Measurements from ENCODE around the gene CDC14B. TPM values are rescaled to one million over a fixed set of nuclear protein-coding genes. Genes with fewer than 3 reads are reported as not detected.

Gene CDC14B
- total RNA-seq, 2 donors from 2014 or later: 12.7 to 17.3 TPM

DNA sequence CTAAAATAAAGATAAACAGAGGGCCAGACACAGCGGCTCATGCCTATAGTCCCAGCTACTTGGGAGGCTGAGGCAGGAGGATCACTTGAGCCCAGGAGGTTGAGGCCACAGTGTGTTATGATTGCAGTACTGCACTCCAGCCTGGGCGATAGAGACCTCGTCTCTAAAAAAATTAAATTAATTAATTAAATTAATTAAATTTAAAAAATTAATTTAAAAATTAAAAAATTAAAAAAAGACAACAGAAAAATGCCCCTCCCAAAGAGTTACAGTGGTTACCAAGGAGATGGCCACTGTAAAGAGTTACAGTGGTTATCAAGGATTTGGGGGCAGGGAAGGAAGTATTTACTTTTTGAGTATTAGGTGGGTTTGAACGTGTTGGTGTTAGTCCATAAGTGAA, 38.3 kb downstream of the CDC14B start:
- no peaks in the 10 kb centered on the region for H3K27me3 ChIP-seq
- no peak overlapping the region for H3K9ac ChIP-seq (ENCODE audit: low read depth in 2 of 2, low read length in 2 of 2)
- no peaks in the 10 kb centered on the region for H3K36me3 ChIP-seq
- H3K9me3 ChIP-seq: no peaks in the 10 kb centered on the region
- H3K4me1 ChIP-seq: no peaks in the 10 kb centered on the region
- no peak overlapping the region for H3K27ac ChIP-seq
- no peak overlapping the region for H3K4me3 ChIP-seq
- TF ChIP-seq, protein P1, sequence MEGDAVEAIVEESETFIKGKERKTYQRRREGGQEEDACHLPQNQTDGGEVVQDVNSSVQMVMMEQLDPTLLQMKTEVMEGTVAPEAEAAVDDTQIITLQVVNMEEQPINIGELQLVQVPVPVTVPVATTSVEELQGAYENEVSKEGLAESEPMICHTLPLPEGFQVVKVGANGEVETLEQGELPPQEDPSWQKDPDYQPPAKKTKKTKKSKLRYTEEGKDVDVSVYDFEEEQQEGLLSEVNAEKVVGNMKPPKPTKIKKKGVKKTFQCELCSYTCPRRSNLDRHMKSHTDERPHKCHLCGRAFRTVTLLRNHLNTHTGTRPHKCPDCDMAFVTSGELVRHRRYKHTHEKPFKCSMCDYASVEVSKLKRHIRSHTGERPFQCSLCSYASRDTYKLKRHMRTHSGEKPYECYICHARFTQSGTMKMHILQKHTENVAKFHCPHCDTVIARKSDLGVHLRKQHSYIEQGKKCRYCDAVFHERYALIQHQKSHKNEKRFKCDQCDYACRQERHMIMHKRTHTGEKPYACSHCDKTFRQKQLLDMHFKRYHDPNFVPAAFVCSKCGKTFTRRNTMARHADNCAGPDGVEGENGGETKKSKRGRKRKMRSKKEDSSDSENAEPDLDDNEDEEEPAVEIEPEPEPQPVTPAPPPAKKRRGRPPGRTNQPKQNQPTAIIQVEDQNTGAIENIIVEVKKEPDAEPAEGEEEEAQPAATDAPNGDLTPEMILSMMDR (IDR thresholded peaks at IDR 0.05): no peak
- intact Hi-C loops (cut with DNase I): no loop called here
- no peak for DNase-seq

DNA sequence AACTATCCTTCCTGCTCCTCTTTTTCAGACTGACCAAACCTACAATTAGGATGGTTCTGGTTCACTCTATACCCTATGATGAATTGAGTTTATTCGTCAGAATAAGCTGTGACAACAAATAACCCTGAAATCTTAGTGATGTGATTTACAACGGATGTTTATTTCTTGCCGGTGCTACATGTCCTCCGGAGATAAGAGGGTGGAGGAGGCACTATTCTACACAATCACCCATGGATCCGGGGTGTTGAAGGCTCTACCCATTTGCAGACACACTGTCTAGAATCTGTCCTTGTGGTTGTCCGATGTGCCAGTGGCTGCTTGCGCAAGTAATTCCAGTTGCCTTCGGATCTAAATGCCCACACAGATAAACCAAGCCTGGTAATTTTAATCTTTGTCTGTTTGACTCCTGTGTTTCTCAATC, 44.7 kb downstream of the CDC14B start:
- intact Hi-C loops (cut with DNase I): no loop called here
- DNase-seq: no peak
- Histone ChIP-seq H3K27ac (no peak overlapping the region), H3K4me3 (no peak overlapping the region), H3K4me1 (no peaks in the 10 kb centered on the region), H3K36me3 (no peaks in the 10 kb centered on the region), H3K9ac (ENCODE audit: low read depth in 2 of 2, low read length in 2 of 2) (no peak overlapping the region), H3K9me3 (no peaks in the 10 kb centered on the region), H3K27me3 (no peaks in the 10 kb centered on the region)
- TF ChIP-seq, protein P1 (IDR thresholded peaks at IDR 0.05): no peak

DNA sequence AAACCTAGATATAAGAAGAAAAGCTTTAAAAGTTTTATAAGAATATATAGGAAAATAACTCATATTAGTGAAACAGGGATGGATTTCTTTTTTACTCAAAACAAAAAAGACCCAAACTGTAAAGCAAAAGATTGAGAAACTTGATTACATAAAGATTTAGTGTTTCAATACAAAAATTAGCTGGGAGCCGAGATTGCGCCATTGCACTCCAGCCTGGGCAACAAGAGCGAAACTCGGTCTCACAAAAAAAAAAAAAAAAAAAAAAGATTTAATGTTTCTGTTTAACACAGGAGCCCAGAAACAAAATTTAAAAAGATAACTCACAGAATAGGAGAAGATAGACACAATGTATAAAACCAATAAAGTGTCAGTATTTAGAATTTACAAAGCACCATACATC, 45.2 kb downstream of the CDC14B start:
- Histone ChIP-seq H3K9ac (ENCODE audit: low read depth in 2 of 2, low read length in 2 of 2) (no peak overlapping the region), H3K4me1 (no peaks in the 10 kb centered on the region), H3K27ac (no peak overlapping the region), H3K27me3 (no peaks in the 10 kb centered on the region), H3K9me3 (no peaks in the 10 kb centered on the region), H3K36me3 (no peaks in the 10 kb centered on the region), H3K4me3 (no peak overlapping the region)
- intact Hi-C loops (cut with DNase I): no loop called here
- TF ChIP-seq, protein P1 (IDR thresholded peaks at IDR 0.05): no peak
- no peak for DNase-seq

DNA sequence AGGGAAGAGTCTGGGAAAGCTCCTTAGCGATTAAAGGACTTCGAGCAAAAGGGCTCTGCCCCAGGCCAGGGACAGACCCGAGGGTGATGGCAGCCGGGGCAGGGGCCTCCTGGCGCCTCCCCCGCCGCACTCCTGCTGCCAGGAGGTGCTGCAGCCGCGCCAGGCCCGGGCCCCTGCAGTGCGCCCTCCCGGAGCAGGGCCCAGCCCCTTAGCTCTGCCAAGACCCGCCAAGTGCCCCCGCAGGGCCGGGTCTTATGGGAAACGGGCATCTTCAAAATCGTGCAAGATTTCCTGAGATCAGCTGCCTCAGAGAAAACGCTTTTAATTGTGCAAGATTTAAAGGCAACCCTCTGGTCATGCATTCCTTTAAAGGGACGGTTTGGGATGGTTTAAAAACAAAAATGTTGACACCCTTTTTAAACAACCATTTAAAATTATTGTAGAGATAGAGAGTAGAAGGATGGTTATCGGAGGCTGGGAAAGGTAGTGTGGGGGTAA, 52.4 kb downstream of the CDC14B start:
- peak overlapping the region; percentile 76 for H3K4me3 ChIP-seq
- no peaks in the 10 kb centered on the region for H3K9me3 ChIP-seq
- peak overlapping the region; percentile 94 for H3K27ac ChIP-seq
- no peaks in the 10 kb centered on the region for H3K27me3 ChIP-seq
- intact Hi-C loops (cut with DNase I): loop anchor here (10.0 kb wide), 1 partner anchor 48 kb away; the partner anchor contains the start of gene CDC14B
- H3K9ac ChIP-seq (ENCODE audit: low read depth in 2 of 2, low read length in 2 of 2): peak overlapping the region; percentile 75 to 81
- H3K4me1 ChIP-seq: peaks cover 5% of the 10 kb centered on the region
- TF ChIP-seq, protein P1 (IDR thresholded peaks at IDR 0.05): no peak
- peak; percentile 29 for DNase-seq
- H3K36me3 ChIP-seq: no peaks in the 10 kb centered on the region

DNA sequence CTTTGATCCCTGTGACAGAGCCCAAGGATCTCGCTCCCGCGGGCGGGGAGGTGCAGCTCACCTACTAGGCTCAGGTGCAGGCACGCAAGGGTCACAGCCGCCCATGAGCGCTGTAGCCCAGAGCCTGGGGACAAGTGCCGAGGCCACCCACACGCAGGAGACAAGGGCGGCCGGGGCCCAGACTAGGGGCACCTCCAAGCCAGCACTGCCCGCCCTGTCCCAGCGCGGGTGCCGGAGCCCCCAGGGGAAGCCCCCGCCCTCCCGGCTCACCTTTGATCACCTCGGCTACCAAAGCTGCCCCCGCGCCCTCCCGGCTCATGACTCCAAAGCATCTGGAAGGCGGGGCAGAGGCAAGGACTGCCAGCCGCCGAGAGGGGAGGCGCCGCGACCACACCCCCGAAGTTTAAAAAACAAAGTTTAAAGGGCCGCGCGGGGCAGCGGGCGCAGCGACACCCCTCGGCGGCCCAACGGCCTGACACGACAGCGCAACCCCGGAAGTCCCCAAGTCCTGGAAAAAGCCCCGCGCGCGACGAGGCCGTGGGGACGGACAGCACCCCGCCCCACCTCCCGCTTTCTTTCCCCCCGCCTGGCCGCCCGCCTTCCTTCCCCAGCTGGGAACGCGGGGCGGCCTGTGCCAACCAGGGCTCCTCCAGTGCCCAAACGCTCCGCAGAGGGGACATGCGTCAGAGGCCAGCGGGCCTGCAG, 53.0 kb downstream of the CDC14B start:
- TF ChIP-seq, protein P1 (IDR thresholded peaks at IDR 0.05): peak; percentile 67
- Histone ChIP-seq H3K4me1 (peaks cover 5% of the 10 kb centered on the region), H3K27ac (peak overlapping the region; percentile 94), H3K36me3 (no peaks in the 10 kb centered on the region), H3K4me3 (peak overlapping the region; percentile 76), H3K9ac (ENCODE audit: low read depth in 2 of 2, low read length in 2 of 2) (peak overlapping the region; percentile 75 to 81), H3K27me3 (no peaks in the 10 kb centered on the region), H3K9me3 (no peaks in the 10 kb centered on the region)
- intact Hi-C loops (cut with DNase I): loop anchor here (10.0 kb wide), 1 partner anchor 48 kb away; the partner anchor contains the start of gene CDC14B
- peak; percentile 91 for DNase-seq
